ENCODE measurements around the gene ST7.

DNA sequence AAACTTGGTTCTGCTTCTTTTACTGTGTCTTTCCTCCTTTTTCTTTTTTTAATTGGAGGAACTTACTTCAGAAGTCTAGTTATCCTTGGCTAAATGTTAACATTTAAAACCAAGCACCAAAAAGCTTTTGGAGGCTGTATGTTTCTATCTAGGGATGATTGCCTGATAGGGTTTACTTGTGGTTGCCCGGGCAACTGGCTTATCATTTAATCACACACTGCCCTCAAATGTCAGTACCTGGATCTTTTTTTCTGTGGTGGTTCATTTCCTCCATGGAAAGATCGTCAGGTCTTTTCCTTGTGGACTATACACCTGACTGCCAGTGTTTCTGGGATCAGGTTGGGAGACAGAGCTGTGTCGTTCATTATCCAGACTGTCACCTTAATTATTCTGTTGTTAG, 196.4 kb downstream of the ST7 start:
- TF ChIP-seq, protein P1, sequence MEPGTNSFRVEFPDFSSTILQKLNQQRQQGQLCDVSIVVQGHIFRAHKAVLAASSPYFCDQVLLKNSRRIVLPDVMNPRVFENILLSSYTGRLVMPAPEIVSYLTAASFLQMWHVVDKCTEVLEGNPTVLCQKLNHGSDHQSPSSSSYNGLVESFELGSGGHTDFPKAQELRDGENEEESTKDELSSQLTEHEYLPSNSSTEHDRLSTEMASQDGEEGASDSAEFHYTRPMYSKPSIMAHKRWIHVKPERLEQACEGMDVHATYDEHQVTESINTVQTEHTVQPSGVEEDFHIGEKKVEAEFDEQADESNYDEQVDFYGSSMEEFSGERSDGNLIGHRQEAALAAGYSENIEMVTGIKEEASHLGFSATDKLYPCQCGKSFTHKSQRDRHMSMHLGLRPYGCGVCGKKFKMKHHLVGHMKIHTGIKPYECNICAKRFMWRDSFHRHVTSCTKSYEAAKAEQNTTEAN (CRISPR knock-in tag; IDR thresholded peaks at IDR 0.05) = no peak
- TF ChIP-seq NFE2L1 (CRISPR knock-in tag; IDR thresholded peaks at IDR 0.05) (no peak), TCF7 (CRISPR knock-in tag; IDR thresholded peaks at IDR 0.05; ENCODE audit: low read depth) (no peak), SP1 (CRISPR knock-in tag; conservative IDR thresholded peaks at IDR 0.05) (no peak), ATF1 (CRISPR knock-in tag; IDR thresholded peaks at IDR 0.05) (no peak), SOX15 (CRISPR knock-in tag; IDR thresholded peaks at IDR 0.05) (no peak), NFYB (CRISPR knock-in tag; conservative IDR thresholded peaks at IDR 0.05; ENCODE audit: low read depth) (no peak), ZBTB21 (CRISPR knock-in tag; IDR thresholded peaks at IDR 0.05; ENCODE audit: borderline replicate concordance) (no peak), JUN (CRISPR knock-in tag; IDR thresholded peaks at IDR 0.05) (no peak)
- TF ChIP-seq, protein P2, sequence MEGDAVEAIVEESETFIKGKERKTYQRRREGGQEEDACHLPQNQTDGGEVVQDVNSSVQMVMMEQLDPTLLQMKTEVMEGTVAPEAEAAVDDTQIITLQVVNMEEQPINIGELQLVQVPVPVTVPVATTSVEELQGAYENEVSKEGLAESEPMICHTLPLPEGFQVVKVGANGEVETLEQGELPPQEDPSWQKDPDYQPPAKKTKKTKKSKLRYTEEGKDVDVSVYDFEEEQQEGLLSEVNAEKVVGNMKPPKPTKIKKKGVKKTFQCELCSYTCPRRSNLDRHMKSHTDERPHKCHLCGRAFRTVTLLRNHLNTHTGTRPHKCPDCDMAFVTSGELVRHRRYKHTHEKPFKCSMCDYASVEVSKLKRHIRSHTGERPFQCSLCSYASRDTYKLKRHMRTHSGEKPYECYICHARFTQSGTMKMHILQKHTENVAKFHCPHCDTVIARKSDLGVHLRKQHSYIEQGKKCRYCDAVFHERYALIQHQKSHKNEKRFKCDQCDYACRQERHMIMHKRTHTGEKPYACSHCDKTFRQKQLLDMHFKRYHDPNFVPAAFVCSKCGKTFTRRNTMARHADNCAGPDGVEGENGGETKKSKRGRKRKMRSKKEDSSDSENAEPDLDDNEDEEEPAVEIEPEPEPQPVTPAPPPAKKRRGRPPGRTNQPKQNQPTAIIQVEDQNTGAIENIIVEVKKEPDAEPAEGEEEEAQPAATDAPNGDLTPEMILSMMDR (IDR thresholded peaks at IDR 0.05) = no peak
- TF ChIP-seq, protein P3, sequence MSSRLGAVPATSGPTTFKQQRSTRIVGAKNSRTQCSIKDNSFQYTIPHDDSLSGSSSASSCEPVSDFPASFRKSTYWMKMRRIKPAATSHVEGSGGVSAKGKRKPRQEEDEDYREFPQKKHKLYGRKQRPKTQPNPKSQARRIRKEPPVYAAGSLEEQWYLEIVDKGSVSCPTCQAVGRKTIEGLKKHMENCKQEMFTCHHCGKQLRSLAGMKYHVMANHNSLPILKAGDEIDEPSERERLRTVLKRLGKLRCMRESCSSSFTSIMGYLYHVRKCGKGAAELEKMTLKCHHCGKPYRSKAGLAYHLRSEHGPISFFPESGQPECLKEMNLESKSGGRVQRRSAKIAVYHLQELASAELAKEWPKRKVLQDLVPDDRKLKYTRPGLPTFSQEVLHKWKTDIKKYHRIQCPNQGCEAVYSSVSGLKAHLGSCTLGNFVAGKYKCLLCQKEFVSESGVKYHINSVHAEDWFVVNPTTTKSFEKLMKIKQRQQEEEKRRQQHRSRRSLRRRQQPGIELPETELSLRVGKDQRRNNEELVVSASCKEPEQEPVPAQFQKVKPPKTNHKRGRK (CRISPR knock-in tag; IDR thresholded peaks at IDR 0.05; ENCODE audit: borderline replicate concordance) = no peak
- TF ChIP-seq, protein P4, sequence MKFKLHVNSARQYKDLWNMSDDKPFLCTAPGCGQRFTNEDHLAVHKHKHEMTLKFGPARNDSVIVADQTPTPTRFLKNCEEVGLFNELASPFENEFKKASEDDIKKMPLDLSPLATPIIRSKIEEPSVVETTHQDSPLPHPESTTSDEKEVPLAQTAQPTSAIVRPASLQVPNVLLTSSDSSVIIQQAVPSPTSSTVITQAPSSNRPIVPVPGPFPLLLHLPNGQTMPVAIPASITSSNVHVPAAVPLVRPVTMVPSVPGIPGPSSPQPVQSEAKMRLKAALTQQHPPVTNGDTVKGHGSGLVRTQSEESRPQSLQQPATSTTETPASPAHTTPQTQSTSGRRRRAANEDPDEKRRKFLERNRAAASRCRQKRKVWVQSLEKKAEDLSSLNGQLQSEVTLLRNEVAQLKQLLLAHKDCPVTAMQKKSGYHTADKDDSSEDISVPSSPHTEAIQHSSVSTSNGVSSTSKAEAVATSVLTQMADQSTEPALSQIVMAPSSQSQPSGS (CRISPR knock-in tag; IDR thresholded peaks at IDR 0.05; ENCODE audit: borderline replicate concordance, low read depth) = no peak
- TF ChIP-seq, protein P5, sequence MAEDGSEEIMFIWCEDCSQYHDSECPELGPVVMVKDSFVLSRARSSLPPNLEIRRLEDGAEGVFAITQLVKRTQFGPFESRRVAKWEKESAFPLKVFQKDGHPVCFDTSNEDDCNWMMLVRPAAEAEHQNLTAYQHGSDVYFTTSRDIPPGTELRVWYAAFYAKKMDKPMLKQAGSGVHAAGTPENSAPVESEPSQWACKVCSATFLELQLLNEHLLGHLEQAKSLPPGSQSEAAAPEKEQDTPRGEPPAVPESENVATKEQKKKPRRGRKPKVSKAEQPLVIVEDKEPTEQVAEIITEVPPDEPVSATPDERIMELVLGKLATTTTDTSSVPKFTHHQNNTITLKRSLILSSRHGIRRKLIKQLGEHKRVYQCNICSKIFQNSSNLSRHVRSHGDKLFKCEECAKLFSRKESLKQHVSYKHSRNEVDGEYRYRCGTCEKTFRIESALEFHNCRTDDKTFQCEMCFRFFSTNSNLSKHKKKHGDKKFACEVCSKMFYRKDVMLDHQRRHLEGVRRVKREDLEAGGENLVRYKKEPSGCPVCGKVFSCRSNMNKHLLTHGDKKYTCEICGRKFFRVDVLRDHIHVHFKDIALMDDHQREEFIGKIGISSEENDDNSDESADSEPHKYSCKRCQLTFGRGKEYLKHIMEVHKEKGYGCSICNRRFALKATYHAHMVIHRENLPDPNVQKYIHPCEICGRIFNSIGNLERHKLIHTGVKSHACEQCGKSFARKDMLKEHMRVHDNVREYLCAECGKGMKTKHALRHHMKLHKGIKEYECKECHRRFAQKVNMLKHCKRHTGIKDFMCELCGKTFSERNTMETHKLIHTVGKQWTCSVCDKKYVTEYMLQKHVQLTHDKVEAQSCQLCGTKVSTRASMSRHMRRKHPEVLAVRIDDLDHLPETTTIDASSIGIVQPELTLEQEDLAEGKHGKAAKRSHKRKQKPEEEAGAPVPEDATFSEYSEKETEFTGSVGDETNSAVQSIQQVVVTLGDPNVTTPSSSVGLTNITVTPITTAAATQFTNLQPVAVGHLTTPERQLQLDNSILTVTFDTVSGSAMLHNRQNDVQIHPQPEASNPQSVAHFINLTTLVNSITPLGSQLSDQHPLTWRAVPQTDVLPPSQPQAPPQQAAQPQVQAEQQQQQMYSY (CRISPR knock-in tag; IDR thresholded peaks at IDR 0.05) = no peak
- TF ChIP-seq, protein P6, sequence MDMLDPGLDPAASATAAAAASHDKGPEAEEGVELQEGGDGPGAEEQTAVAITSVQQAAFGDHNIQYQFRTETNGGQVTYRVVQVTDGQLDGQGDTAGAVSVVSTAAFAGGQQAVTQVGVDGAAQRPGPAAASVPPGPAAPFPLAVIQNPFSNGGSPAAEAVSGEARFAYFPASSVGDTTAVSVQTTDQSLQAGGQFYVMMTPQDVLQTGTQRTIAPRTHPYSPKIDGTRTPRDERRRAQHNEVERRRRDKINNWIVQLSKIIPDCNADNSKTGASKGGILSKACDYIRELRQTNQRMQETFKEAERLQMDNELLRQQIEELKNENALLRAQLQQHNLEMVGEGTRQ (CRISPR knock-in tag; IDR thresholded peaks at IDR 0.05) = no peak

All from WTC11 (cell line).